ENCODE measurements around the gene TBKBP1.

TBKBP1 gene

DNA sequence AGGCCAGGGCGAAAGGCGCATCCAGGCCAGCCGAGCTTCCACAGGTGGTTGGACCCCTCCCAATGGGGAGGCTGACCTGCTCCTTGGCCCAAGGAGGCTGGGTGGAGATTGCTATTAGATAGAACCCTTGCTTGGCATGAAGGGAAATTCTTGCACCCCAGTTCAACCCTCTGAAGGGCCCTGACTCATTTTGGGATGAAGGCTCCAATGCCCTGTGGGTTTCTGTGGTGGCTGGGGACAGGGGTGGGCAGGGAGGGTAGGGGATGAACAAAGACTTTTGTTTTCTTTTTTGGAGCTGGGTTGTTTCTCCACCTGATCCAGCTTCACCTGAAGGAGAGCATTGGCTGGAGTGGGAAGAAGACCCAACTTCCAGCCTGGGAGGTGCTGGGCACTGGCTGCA lies 22.4 kb downstream of the TBKBP1 start:
- DNase-seq: no peak

DNA sequence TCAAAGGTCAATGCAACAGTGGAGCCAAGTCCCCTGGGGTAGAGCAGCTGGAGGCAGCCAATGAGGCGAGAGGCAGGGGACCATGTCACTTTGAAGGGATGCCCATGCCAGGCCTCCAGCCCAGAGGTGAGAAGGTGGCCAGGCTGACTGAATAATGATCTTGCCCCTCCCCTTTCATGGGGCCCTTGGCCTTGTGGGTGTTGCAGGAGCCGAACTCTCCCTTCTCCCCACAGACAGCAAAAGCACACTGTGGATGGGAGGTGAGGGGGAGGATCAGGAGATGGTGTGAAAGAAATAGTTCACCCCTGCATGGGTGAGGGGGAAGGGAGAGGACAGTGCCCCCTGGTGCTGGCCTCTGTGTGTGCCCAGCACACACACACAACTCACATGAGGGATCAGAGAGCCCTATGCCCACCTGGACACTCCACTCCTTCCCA lies 23.3 kb downstream of the TBKBP1 start:
- peak in 1 of 3 donors; percentile 57 for DNase-seq

- DNase-seq: peak in 1 of 3 donors; percentile 28
These were observed 24.1 kb downstream of the TBKBP1 start for GRCh38 chr17:47717979-47718621.

DNA sequence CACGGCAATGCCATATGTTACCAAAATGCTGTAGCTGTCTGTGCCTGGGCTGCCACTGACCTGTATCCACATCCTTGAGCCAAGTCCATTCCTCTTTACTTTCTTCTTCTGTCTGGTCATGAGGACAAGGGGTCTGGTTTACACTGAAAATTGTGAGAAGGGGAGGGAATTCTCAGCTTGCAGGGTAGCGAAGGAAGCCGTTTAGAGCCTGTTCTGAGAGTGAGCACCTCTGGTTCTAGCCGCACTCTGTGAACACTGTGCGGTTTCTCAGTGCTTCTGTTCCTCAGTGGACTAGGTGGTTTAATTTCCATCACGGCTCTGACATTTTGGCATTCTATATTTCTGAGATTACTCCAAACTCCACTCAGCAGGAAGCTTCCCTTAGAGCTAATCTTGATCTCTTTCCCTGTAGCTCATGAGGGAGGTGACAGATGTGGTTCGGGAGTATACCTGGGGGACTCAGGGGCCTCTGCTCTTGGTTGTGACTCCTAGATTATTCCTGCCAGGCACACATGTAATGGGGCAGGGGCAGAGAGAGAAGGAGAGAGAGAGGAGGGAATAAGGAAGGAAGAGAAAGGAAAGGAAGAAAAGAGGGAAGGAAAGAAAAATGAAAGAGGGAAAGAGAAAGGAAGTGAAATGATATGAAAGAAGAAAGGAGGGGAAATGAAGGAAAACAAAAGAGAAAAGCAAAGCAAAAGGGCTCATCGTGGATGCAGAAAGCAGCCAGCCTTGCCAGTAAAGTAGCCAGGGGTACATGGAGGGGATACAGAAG lies 24.9 kb downstream of the TBKBP1 start:
- DNase-seq: no peak

GRCh38 chr17:47719411-47720152 lies 25.6 kb downstream of the TBKBP1 start:
- peak; percentile 72 to 83 (median 76) for DNase-seq

GRCh38 chr17:47720196-47720595 lies 26.2 kb downstream of the TBKBP1 start:
- DNase-seq: no peak

- DNase-seq: peak; percentile 90 to 96 (median 95)
These were observed 27.0 kb downstream of the TBKBP1 start for GRCh38 chr17:47720754-47721533.

DNA sequence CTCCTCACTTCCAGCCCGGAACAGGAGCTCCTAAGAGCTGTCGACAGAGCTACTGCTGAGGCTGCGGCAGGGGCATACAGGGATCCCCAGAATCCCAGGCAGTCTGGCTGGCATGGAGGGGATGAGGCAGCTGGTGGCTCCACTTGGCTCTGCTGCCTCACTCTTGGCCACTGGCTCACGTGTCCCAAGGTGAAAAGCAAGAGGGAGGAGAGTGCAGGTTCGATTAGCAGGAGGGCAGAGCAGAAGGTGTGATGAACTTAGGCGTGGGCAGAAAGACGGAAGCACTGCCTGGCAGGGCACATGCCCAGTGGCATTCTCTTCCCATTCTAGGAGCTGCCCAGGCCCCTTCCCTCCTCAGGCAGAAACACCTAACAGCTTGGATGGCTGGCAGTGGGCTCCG lies 27.8 kb downstream of the TBKBP1 start:
- no peak for DNase-seq

GRCh38 chr17:47724705-47725104 lies 30.7 kb downstream of the TBKBP1 start:
- DNase-seq: no peak

GRCh38 chr17:47725446-47726111 lies 31.6 kb downstream of the TBKBP1 start:
- no peak for DNase-seq

DNA sequence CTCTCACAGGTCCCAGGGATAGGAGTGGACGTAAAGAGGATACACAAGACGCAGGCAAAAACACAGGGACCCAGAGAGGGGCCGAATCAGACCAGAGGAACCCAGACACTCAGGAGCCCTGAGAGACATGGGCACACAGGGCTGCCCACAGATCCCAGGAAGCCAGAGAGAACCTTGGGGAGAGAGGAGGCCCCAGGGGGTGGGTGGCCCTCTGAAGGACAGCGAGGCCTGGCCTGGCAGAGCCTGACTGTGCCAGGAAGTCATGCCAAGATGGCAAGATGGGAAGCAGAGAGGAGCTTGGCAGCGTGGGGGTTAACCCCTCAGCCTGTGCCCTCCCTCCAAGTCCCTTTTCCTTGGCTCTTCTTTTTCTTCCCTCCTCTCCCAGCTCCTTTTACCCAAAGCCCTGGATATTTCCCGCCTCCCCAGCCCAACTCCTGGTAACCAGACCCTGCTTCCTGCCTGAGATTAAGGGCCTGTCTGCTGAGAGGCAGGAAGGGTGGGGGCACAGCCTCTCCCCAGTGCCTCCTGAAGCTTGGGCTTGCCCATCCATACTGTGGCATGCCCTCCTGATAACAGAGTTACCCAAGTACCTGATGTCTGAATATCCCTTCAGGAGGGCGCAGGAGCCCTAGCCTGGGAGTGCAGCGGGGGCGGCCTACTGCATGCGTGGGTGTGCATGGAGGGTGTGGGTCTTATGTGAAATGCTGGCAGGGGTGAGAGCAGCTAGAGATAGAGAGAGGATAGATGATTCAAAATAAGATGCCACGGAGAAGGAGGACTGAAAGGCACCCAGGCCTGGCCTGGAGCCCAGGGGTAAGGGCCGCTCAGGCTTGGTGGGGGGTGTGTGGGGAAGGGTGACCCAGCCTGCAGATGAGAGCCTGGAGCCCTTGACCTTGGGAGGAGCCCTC lies 33.1 kb downstream of the TBKBP1 start:
- no peak for DNase-seq

GRCh38 chr17:47727704-47728036 lies 33.7 kb downstream of the TBKBP1 start:
- no peak for DNase-seq

DNA sequence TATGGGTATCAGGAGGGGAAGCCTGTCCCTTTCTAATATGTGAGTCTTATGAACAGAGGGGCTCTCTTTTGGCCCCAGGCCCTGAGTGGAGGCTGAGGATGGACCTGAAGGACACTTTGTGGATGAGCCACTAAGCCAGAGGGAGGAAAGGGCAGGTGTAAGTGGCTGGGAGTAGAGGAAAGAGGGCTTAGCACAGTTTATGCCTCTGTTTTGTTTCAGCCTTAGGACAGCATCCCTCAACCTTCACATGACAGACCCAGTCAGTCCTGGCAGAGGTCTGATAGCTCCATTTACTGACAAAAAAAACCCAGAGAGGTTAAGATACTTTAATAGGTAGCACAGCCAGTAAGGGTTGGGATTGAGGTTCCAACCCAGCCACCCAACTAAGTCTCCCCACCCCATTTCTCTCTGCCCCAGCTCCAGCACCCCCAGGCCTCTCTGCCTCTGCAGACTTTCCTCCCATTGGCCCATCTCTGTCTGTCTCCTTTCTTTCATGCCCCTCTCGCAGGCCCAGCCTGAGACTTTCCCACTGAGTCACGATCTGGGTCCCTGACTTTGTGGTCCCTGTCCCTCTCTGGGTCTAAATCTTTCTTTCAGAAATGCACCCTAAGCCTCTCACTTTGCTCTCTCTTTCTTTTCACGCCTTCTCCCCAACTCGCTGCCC lies 34.4 kb downstream of the TBKBP1 start:
- DNase-seq: no peak

DNA sequence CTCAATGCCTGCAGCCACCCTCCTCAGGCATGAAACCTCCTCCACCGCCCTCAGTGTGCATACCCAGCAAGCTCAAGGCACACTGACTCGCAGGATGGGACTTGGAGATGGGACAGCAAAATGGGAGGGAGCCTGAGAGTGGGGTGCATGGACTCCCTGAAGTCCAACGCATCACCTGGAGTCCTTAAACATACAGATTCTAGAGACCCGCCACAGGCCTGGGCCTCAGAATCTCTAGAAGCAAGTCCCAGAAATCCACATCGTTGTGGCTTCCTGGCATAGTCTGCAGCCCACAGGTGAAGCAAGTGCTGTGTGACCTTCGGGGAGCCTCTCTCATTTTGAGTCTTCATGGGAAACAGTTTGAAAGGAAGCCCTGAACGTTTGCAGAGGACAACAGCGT lies 35.5 kb downstream of the TBKBP1 start:
- DNase-seq: no peak

DNA sequence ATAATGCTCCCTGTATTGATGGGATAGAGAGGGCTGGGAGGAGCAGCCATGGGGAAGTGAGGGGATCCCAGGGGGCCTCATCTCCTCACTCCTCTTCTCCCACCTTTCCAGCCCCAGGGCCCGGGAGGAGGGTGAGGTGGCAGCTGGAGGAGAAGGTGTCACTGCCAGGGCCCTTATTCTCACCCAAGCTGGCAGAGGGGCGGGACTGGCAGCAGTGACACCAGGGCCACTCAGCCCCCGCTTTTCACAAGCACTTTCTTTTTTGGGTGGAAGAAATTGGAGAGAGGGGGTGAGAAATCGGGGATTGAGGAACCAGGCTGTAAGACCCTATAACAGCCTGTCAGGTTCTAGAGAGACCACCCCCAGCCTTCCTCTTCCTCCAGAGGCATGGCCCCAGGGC lies 36.7 kb downstream of the TBKBP1 start:
- DNase-seq: no peak

DNA sequence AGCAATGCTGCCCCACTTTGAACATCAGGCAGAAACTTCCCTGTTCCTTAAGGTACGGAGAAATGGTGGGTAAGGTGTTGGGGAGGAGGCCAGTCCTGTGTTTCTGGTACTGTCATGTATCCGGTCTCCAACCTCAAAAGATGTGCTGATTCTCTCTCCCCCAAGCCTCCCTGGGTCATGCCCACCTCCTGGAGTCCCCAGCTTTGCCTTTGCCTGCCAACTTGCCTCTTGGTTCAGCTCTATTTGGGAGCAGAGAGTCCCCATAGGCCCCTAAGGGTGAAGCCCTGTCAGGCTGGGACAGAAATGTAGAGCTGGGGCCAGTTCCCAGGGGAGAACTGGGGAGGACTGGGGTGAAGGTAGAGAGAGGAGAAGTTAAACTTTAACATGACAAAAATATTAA lies 37.4 kb downstream of the TBKBP1 start:
- no peak for DNase-seq

GRCh38 chr17:47732399-47733046 lies 38.6 kb downstream of the TBKBP1 start:
- DNase-seq: no peak

GRCh38 chr17:47733047-47733673 lies 39.2 kb downstream of the TBKBP1 start, which contains the start of gene TBX21:
Gene TBX21 (plus strand): TSS chr17:47733236. CDS start chr17:47733455, 219 bp downstream.
- DNase-seq: peak; percentile 80 to 93 (median 85)

GRCh38 chr17:47733674-47734410 lies 39.9 kb downstream of the TBKBP1 start:
- peak in 1 of 3 donors; percentile 45 for DNase-seq
